ENCODE data around the gene ZWILCH. TPM values are rescaled to one million over a fixed set of nuclear protein-coding genes. Genes with fewer than 3 reads are reported as not detected.

The ZWILCH gene
- total and polyA plus RNA-seq, 2 experiments from 2014 or later: 9.8 to 17.8 TPM

- H3K9me2 ChIP-seq (replicated peaks; ENCODE audit: insufficient read depth): no peaks in the 10 kb centered on the region
- DNase-seq (ENCODE audit: low spot score): no peak
- H3K79me2 ChIP-seq: no peaks in the 10 kb centered on the region
- no peaks in the 10 kb centered on the region for H3K27me3 ChIP-seq
- 64% methylated on average over 2 of the region's 2 CpGs for WGBS (ENCODE audit: low lambda C conversion rate, missing lambda C conversion rate)
- H3K4me3 ChIP-seq: no peak overlapping the region
- no peaks in the 10 kb centered on the region for H4K20me1 ChIP-seq (ENCODE audit: insufficient read depth, poor library complexity, severe bottlenecking)
- no peaks in the 10 kb centered on the region for H3K4me1 ChIP-seq (ENCODE audit: insufficient read depth)
- H3K4me2 ChIP-seq: no peak overlapping the region
- H3K36me3 ChIP-seq (replicated peaks; ENCODE audit: insufficient read depth, low read depth): no peaks in the 10 kb centered on the region
- TF ChIP-seq EZH2 (IDR thresholded peaks at IDR 0.05; ENCODE audit: borderline replicate concordance) (no peak), EZH2phosphoT487 (IDR thresholded peaks at IDR 0.05; ENCODE audit: low read depth, severe bottlenecking, unreplicated experiment) (no peak), CTCF (IDR thresholded peaks at IDR 0.05; ENCODE audit: poor library complexity) (no peak)
- no peak overlapping the region for H2AFZ ChIP-seq
- no peak overlapping the region for H3K27ac ChIP-seq
- no peaks in the 10 kb centered on the region for H3K9me3 ChIP-seq (ENCODE audit: low read depth)
Observed at GRCh38 chr15:66590435-66590834, 85.3 kb downstream of the ZWILCH start.

- Histone ChIP-seq H3K27me3 (no peaks in the 10 kb centered on the region), H2AFZ (no peak overlapping the region), H4K20me1 (ENCODE audit: insufficient read depth, poor library complexity, severe bottlenecking) (no peaks in the 10 kb centered on the region), H3K27ac (no peak overlapping the region), H3K79me2 (no peaks in the 10 kb centered on the region), H3K4me1 (ENCODE audit: insufficient read depth) (no peaks in the 10 kb centered on the region), H3K36me3 (replicated peaks; ENCODE audit: insufficient read depth, low read depth) (no peaks in the 10 kb centered on the region), H3K9me3 (ENCODE audit: low read depth) (no peaks in the 10 kb centered on the region), H3K4me3 (no peak overlapping the region), H3K4me2 (no peak overlapping the region), H3K9me2 (replicated peaks; ENCODE audit: insufficient read depth) (no peaks in the 10 kb centered on the region)
- no peak for DNase-seq (ENCODE audit: low spot score)
- WGBS (ENCODE audit: low lambda C conversion rate, missing lambda C conversion rate): 87% methylated on average over 4 of the region's 4 CpGs
- no peak for TF ChIP-seq EZH2phosphoT487 (IDR thresholded peaks at IDR 0.05; ENCODE audit: low read depth, severe bottlenecking, unreplicated experiment)
- TF ChIP-seq CTCF (IDR thresholded peaks at IDR 0.05; ENCODE audit: poor library complexity): no peak
- no peak for TF ChIP-seq EZH2 (IDR thresholded peaks at IDR 0.05; ENCODE audit: borderline replicate concordance)
Observed at GRCh38 chr15:66591322-66591862, 86.3 kb downstream of the ZWILCH start.

- Histone ChIP-seq H3K4me3 (no peak overlapping the region), H3K27ac (no peak overlapping the region), H3K4me2 (no peak overlapping the region), H4K20me1 (ENCODE audit: insufficient read depth, poor library complexity, severe bottlenecking) (no peaks in the 10 kb centered on the region), H3K4me1 (ENCODE audit: insufficient read depth) (no peaks in the 10 kb centered on the region), H3K36me3 (replicated peaks; ENCODE audit: insufficient read depth, low read depth) (no peaks in the 10 kb centered on the region), H3K9me2 (replicated peaks; ENCODE audit: insufficient read depth) (no peaks in the 10 kb centered on the region), H3K27me3 (no peaks in the 10 kb centered on the region), H3K79me2 (no peaks in the 10 kb centered on the region), H3K9me3 (ENCODE audit: low read depth) (no peaks in the 10 kb centered on the region), H2AFZ (no peak overlapping the region)
- TF ChIP-seq EZH2phosphoT487 (IDR thresholded peaks at IDR 0.05; ENCODE audit: low read depth, severe bottlenecking, unreplicated experiment) (no peak), CTCF (IDR thresholded peaks at IDR 0.05; ENCODE audit: poor library complexity) (no peak), EZH2 (IDR thresholded peaks at IDR 0.05; ENCODE audit: borderline replicate concordance) (no peak)
- WGBS (ENCODE audit: low lambda C conversion rate, missing lambda C conversion rate): 64% methylated on average over 12 of the region's 12 CpGs
- DNase-seq (ENCODE audit: low spot score): peak; percentile 69
Observed at GRCh38 chr15:66592505-66593218, 87.5 kb downstream of the ZWILCH start.
